Right atrium auricular region (tissue), 2 donors: ENCODE data around the gene KIF6. TPM values are rescaled to one million over a fixed set of nuclear protein-coding genes. Genes with fewer than 3 reads are reported as not detected.
"Not testable (repeated sequence)": the region's sequence is repeated elsewhere in the genome, so short reads cannot be mapped to it uniquely, and the experiment has no call there.

Source experiments
- DNase-seq: peaks from one replicate; pipeline ENCODE4 v3.0.0-alpha.2; 2019; ENCODE audit warnings: low spot score
- H3K27ac ChIP-seq, 2 donors: fragments of 200-600 bp; sonication (generic); 1 replicate in 1 of 2; 2 replicates in 1 of 2; pipeline ENCODE4 v1.5.1; 2016 to 2019
- H3K27me3 ChIP-seq, 2 donors: fragments of 200-600 bp; sonication (generic); one replicate each; pipeline versions ENCODE4 v1.5.1 to v1.6.0; 2017 to 2019
- H3K36me3 ChIP-seq: fragments of 200-600 bp; sonication (generic); one replicate; pipeline ENCODE4 v1.5.1; 2016
- H3K4me1 ChIP-seq, 2 donors: fragments of 200-600 bp; sonication (generic); one replicate each; pipeline versions ENCODE4 v1.5.1 to v1.6.0; 2017 to 2019
- H3K4me3 ChIP-seq, 2 donors: fragments of 200-600 bp; sonication (generic); 1 replicate in 1 of 2; 2 replicates in 1 of 2; pipeline ENCODE4 v1.5.1; 2017 to 2019; ENCODE audit warnings: mild to moderate bottlenecking in 1 of 2, moderate library complexity in 1 of 2
- H3K9me3 ChIP-seq, 2 donors: fragments of 200-600 bp; sonication (generic); one replicate each; pipeline ENCODE4 v1.5.1; 2019
- total RNA-seq, 2 donors: library from RNA; depleted of rRNA; stranded (reverse); fragments of >200 nt; gene quantifications; one replicate each; pipeline ENCODE4 v1.1.0, GENCODE V29; 2016
- TF ChIP-seq, protein P1 (sequence below), 2 donors: fragments of 200-600 bp; sonication (generic); IDR thresholded peaks; one replicate each; pipeline ENCODE4 v1.5.1; 2019; ENCODE audit warnings: antibody characterized with exemption in 2 of 2

The KIF6 gene
- total RNA-seq, 2 donors from 2014 or later: not detected

GRCh38 chr6:39484276-39484675 is 240.9 kb downstream of the KIF6 start:
- Histone ChIP-seq H3K27ac (no peak overlapping the region), H3K4me3 (no peak overlapping the region), H3K4me1 (no peaks in the 10 kb centered on the region), H3K9me3 (peaks cover 0 to 4% of the 10 kb centered on the region in 2 donors), H3K36me3 (no peaks in the 10 kb centered on the region), H3K27me3 (no peaks in the 10 kb centered on the region)
- TF ChIP-seq, protein P1, sequence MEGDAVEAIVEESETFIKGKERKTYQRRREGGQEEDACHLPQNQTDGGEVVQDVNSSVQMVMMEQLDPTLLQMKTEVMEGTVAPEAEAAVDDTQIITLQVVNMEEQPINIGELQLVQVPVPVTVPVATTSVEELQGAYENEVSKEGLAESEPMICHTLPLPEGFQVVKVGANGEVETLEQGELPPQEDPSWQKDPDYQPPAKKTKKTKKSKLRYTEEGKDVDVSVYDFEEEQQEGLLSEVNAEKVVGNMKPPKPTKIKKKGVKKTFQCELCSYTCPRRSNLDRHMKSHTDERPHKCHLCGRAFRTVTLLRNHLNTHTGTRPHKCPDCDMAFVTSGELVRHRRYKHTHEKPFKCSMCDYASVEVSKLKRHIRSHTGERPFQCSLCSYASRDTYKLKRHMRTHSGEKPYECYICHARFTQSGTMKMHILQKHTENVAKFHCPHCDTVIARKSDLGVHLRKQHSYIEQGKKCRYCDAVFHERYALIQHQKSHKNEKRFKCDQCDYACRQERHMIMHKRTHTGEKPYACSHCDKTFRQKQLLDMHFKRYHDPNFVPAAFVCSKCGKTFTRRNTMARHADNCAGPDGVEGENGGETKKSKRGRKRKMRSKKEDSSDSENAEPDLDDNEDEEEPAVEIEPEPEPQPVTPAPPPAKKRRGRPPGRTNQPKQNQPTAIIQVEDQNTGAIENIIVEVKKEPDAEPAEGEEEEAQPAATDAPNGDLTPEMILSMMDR (IDR thresholded peaks at IDR 0.05): no peak
- DNase-seq: no peak

GRCh38 chr6:39479819-39480218 is 245.4 kb downstream of the KIF6 start:
- H3K27me3 ChIP-seq, H3K36me3 ChIP-seq, H3K4me1 ChIP-seq, DNase-seq, H3K27ac ChIP-seq, H3K4me3 ChIP-seq, H3K9me3 ChIP-seq: not testable (repeated sequence)

GRCh38 chr6:39476670-39477069 is 248.5 kb downstream of the KIF6 start:
- Histone ChIP-seq H3K27me3 (no peaks in the 10 kb centered on the region), H3K4me1 (peaks cover 0 to 6% of the 10 kb centered on the region in 2 donors), H3K9me3 (peaks cover 0 to 7% of the 10 kb centered on the region in 2 donors), H3K36me3 (no peaks in the 10 kb centered on the region), H3K4me3 (no peak overlapping the region), H3K27ac (no peak overlapping the region)
- no peak for DNase-seq
- TF ChIP-seq, protein P1 (IDR thresholded peaks at IDR 0.05): no peak

DNA sequence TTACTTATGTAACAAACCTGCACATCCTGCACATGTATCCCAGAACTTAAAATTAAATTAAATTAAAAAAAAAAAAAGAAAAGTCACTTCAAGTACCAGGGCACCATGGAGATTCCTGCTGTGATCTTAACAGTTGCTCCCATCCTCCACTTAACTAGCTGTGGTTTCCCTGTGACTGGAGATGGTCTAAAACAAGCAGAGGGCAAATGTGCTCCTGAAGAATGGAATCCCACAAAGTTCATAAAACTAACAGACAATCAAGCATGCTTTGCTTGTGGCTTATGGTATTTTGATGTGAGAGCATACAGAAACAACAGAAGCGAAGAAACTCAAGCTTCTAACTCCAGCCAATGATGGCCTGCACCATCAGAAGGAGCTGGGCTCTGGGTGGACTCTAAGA is 249.1 kb downstream of the KIF6 start:
- no peaks in the 10 kb centered on the region for H3K36me3 ChIP-seq
- no peak for DNase-seq
- peaks cover 0 to 7% of the 10 kb centered on the region in 2 donors for H3K9me3 ChIP-seq
- no peaks in the 10 kb centered on the region for H3K27me3 ChIP-seq
- TF ChIP-seq, protein P1 (IDR thresholded peaks at IDR 0.05): no peak
- no peak overlapping the region for H3K4me3 ChIP-seq
- H3K4me1 ChIP-seq: peaks cover 0 to 8% of the 10 kb centered on the region in 2 donors
- no peak overlapping the region for H3K27ac ChIP-seq

DNA sequence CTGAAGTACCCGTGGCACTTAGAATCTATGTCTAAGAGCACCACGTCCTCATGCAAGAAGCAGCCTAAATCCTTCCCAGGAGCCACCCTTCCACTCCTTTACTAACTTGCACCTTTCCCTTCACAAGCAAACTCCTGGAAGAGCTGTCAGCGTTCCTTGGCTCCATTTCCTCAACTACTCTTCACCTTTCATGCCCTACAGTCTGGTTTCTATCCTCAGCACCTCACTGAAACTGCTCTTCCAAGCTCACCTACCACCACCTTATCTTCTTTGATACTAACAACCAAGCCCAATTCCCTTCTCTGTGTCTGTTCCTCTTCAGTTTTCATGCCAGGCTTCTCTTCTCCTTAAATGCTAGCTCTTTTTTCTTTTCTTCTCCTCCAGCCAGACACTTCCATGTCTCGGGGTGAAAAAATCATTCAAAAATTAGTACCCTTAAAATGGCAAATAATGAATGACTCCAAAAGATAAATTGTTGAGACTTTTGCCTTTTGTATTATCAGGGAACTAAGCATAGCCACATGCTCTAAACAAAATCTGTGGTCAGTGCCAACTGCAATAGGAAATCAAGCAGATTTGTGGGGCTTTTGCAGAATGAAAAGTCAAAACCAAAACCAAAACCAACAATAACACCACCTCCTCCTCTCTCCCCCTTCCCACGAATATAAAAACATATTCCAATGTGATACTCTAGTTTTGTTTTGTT is 253.1 kb downstream of the KIF6 start:
- Histone ChIP-seq H3K36me3 (no peaks in the 10 kb centered on the region), H3K4me1 (peaks cover 0 to 8% of the 10 kb centered on the region in 2 donors), H3K4me3 (no peak overlapping the region), H3K27ac (no peak overlapping the region), H3K9me3 (peaks cover 5 to 10% of the 10 kb centered on the region in 2 donors), H3K27me3 (no peaks in the 10 kb centered on the region)
- TF ChIP-seq, protein P1 (IDR thresholded peaks at IDR 0.05): no peak
- DNase-seq: no peak

GRCh38 chr6:39470506-39470905 is 254.7 kb downstream of the KIF6 start:
- Histone ChIP-seq H3K9me3 (peaks cover 5 to 10% of the 10 kb centered on the region in 2 donors), H3K4me3 (no peak overlapping the region), H3K4me1 (peaks cover 0 to 8% of the 10 kb centered on the region in 2 donors), H3K36me3 (no peaks in the 10 kb centered on the region), H3K27ac (no peak overlapping the region), H3K27me3 (no peaks in the 10 kb centered on the region)
- TF ChIP-seq, protein P1 (IDR thresholded peaks at IDR 0.05): no peak
- DNase-seq: no peak
